ENCODE measurements around the gene FAM107B. TPM values are rescaled to one million over a fixed set of nuclear protein-coding genes. Genes with fewer than 3 reads are reported as not detected.

FAM107B gene
- total RNA-seq, 1 experiment from 2014 or later = 41.6 TPM

DNA sequence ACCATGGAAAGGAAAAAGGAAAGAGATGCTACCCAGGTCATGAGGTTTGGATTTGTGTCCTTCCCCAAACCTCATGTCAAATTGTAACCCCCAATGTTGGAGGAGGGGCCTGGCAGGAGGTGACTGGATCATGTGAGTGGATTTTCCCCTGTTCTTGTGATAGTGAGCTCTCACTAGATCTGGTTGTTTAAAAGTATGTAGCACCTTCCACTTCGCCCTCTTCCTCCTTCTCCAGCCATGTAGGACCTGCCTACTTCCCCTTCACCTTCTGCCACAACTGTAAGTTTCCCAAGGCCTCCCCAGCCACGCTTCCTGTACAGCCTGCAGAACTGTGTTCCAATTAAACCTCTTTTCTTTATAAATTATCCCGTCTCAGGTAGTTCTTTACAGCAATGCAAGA, 113.9 kb downstream of the FAM107B start:
- no peak for ATAC-seq
- DNase-seq (ENCODE audit: low read depth, low spot score) = no peak
- BruUV-seq (replicated peaks) = no TSS peak

More for the DNA sequence above, 113.9 kb downstream of the FAM107B start:
- Histone ChIP-seq H3K79me2 (ENCODE audit: insufficient read depth, low read length) (no peaks in the 10 kb centered on the region), H3K9ac (ENCODE audit: low read length) (no peak overlapping the region), H3K36me3 (ENCODE audit: control insufficient read depth in 1 of 2, insufficient read depth in 2 of 2, low read length in 2 of 2) (no peaks in the 10 kb centered on the region), H3K27me3 (ENCODE audit: insufficient read depth, low read length) (no peaks in the 10 kb centered on the region), H3K9me2 (ENCODE audit: insufficient read depth) (no peaks in the 10 kb centered on the region), H3K9me3 (ENCODE audit: control insufficient read depth in 1 of 2, insufficient read depth in 1 of 2, low read depth in 1 of 2, low read length in 2 of 2) (no peaks in the 10 kb centered on the region), H3K4me1 (ENCODE audit: control insufficient read depth in 1 of 2, insufficient read depth in 2 of 2, low read length in 2 of 2) (peaks cover 12 to 18% of the 10 kb centered on the region in 2 experiments), H4K20me1 (ENCODE audit: insufficient read depth) (no peaks in the 10 kb centered on the region), H3K27ac (ENCODE audit: low read depth, low read length) (no peak overlapping the region), H3K4me2 (ENCODE audit: low read length) (no peak overlapping the region), H2AFZ (ENCODE audit: low read depth, low read length, poor library complexity, severe bottlenecking) (no peak overlapping the region), H3K4me3 (replicated peaks in 1 of 2; ENCODE audit: low read depth in 1 of 2, low read length in 2 of 2) (no peak overlapping the region)
- TF ChIP-seq POLR2AphosphoS5 (IDR thresholded peaks at IDR 0.05; ENCODE audit: low read depth, low read length) (no peak), TCF7L2 (IDR thresholded peaks at IDR 0.05; ENCODE audit: borderline replicate concordance, extremely low read depth, insufficient read depth, insufficient read length) (no peak), CEBPB (IDR thresholded peaks at IDR 0.05; ENCODE audit: low read depth) (no peak), SIN3A (IDR thresholded peaks at IDR 0.05; ENCODE audit: low read depth) (no peak), ZFX (IDR thresholded peaks at IDR 0.05) (no peak), YY1 (IDR thresholded peaks at IDR 0.05; ENCODE audit: extremely low read depth, insufficient replicate concordance, low read depth, low read length) (no peak), CBX3 (IDR thresholded peaks at IDR 0.05; ENCODE audit: low read depth) (no peak), POLR2A (IDR thresholded peaks at IDR 0.05; ENCODE audit: borderline replicate concordance, extremely low read depth, insufficient read depth, insufficient read length) (no peak), EZH2 (IDR thresholded peaks at IDR 0.05) (no peak), JUND (IDR thresholded peaks at IDR 0.05) (no peak), ELF1 (IDR thresholded peaks at IDR 0.05; ENCODE audit: borderline replicate concordance, low read depth) (no peak), RAD21 (IDR thresholded peaks at IDR 0.05; ENCODE audit: low read depth) (no peak), SP1 (IDR thresholded peaks at IDR 0.05; ENCODE audit: low read depth) (no peak), SRF (IDR thresholded peaks at IDR 0.05; ENCODE audit: low read depth) (no peak)
- TF ChIP-seq, protein P1, sequence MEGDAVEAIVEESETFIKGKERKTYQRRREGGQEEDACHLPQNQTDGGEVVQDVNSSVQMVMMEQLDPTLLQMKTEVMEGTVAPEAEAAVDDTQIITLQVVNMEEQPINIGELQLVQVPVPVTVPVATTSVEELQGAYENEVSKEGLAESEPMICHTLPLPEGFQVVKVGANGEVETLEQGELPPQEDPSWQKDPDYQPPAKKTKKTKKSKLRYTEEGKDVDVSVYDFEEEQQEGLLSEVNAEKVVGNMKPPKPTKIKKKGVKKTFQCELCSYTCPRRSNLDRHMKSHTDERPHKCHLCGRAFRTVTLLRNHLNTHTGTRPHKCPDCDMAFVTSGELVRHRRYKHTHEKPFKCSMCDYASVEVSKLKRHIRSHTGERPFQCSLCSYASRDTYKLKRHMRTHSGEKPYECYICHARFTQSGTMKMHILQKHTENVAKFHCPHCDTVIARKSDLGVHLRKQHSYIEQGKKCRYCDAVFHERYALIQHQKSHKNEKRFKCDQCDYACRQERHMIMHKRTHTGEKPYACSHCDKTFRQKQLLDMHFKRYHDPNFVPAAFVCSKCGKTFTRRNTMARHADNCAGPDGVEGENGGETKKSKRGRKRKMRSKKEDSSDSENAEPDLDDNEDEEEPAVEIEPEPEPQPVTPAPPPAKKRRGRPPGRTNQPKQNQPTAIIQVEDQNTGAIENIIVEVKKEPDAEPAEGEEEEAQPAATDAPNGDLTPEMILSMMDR (IDR thresholded peaks at IDR 0.05 in 2 of 3, conservative IDR thresholded peaks at IDR 0.05 in 1 of 3; ENCODE audit: borderline replicate concordance in 1 of 3, insufficient read depth in 1 of 3, low read depth in 2 of 3, low read length in 2 of 3) = no peak
- TF ChIP-seq, protein P2, sequence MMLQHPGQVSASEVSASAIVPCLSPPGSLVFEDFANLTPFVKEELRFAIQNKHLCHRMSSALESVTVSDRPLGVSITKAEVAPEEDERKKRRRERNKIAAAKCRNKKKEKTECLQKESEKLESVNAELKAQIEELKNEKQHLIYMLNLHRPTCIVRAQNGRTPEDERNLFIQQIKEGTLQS (IDR thresholded peaks at IDR 0.05) = no peak
- TF ChIP-seq, protein P3, sequence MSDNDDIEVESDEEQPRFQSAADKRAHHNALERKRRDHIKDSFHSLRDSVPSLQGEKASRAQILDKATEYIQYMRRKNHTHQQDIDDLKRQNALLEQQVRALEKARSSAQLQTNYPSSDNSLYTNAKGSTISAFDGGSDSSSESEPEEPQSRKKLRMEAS (IDR thresholded peaks at IDR 0.05) = no peak
- RAD21 ChIA-PET (ENCODE audit: low non-redundant PET in 1 of 2, low total read pairs in 2 of 2, uncharacterized antibody in 2 of 2, unreplicated experiment in 2 of 2) = no interaction called here
- intact Hi-C loops (cut with micrococcal nuclease) = no loop called here
- POLR2A ChIA-PET = no interaction called here
- CTCF ChIA-PET = no interaction called here
